ENCODE measurements around the gene PPOX.
A peak's percentile ranks its signal among the peaks of the same experiment; 100 is the strongest.

PPOX gene

DNA sequence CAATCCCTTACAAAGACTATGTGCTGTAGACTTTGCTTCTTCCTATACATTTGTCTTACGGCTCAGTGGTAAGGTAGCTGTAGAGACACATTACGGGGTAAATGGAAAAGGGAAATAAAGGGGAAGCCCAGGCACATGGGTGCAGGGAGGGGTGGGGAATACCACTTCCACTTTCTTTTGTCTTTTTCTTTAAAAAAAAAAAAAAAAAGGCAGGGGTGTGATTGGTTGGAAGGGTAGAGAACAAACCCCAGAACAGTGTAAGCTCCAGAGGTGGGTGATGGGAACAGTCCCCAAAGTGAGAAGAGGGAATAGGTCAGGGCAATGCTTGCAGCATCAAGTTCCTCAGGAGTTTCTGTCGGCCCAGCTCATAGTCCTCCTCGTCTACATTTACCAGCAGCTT, 44.4 kb upstream of the PPOX start:
- peaks cover 74% of the 10 kb centered on the region for H3K36me3 ChIP-seq
- H3K4me1 ChIP-seq (ENCODE audit: control insufficient read depth in 1 of 2, insufficient read depth in 1 of 2, low read depth in 1 of 2, low read length in 1 of 2) = peaks cover 48 to 52% of the 10 kb centered on the region in 2 experiments
- no peaks in the 10 kb centered on the region for H3K9me3 ChIP-seq
- H3K27ac ChIP-seq = peak overlapping the region; percentile 91
- no peaks in the 10 kb centered on the region for H3K27me3 ChIP-seq
- peak overlapping the region in 1 of 2 experiments; percentile 18 for H3K4me3 ChIP-seq (ENCODE audit: low read depth in 1 of 2, low read length in 1 of 2)
- TF ChIP-seq, protein P1, sequence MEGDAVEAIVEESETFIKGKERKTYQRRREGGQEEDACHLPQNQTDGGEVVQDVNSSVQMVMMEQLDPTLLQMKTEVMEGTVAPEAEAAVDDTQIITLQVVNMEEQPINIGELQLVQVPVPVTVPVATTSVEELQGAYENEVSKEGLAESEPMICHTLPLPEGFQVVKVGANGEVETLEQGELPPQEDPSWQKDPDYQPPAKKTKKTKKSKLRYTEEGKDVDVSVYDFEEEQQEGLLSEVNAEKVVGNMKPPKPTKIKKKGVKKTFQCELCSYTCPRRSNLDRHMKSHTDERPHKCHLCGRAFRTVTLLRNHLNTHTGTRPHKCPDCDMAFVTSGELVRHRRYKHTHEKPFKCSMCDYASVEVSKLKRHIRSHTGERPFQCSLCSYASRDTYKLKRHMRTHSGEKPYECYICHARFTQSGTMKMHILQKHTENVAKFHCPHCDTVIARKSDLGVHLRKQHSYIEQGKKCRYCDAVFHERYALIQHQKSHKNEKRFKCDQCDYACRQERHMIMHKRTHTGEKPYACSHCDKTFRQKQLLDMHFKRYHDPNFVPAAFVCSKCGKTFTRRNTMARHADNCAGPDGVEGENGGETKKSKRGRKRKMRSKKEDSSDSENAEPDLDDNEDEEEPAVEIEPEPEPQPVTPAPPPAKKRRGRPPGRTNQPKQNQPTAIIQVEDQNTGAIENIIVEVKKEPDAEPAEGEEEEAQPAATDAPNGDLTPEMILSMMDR (IDR thresholded peaks at IDR 0.05) = no peak

DNA sequence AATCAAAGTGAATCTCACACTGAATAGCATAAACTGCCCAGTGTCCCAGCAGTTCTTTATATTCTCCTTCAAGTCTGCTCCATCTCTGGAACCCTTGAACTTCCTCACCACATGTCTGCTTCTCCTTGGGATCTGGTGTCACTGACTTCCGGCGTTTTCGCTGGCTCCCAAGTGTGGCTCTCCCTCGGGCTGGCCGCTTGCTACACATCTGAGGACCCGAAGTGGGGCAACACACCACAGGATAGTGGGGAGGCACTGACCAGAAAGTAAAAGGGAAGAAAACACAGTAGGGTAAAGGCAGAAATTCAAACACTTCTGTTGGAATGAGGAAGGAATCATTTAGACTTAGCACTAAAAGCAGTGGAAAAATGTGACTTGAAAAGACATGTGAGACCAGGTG, 43.3 kb upstream of the PPOX start:
- peak overlapping the region; percentile 91 for H3K27ac ChIP-seq
- no peaks in the 10 kb centered on the region for H3K9me3 ChIP-seq
- peaks cover 51 to 56% of the 10 kb centered on the region in 2 experiments for H3K4me1 ChIP-seq (ENCODE audit: control insufficient read depth in 1 of 2, insufficient read depth in 1 of 2, low read depth in 1 of 2, low read length in 1 of 2)
- H3K36me3 ChIP-seq = peaks cover 77% of the 10 kb centered on the region
- H3K27me3 ChIP-seq = no peaks in the 10 kb centered on the region
- TF ChIP-seq, protein P1 (IDR thresholded peaks at IDR 0.05) = no peak
- no peak overlapping the region for H3K4me3 ChIP-seq (ENCODE audit: low read depth in 1 of 2, low read length in 1 of 2)

DNA sequence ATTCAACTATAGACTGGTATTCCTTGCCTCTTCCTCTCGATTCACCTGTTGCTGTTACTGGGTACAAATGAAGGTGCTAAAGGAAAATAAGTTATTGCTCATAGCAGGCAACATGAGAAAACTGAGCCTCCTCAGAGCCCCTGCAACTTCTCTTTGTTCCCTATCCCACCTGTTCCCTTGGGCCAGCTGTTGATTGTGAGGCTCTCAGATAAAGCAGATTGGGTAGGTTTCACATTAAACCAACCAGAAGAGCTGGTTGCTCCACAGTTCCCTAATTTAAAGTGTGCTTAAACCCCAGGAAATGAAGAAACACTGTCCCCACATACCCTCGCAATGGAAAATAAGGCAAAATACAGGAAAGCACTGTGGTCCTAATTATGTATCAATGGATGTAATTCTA, 38.6 kb upstream of the PPOX start:
- no peaks in the 10 kb centered on the region for H3K9me3 ChIP-seq
- no peaks in the 10 kb centered on the region for H3K27me3 ChIP-seq
- H3K4me1 ChIP-seq (ENCODE audit: control insufficient read depth in 1 of 2, insufficient read depth in 1 of 2, low read depth in 1 of 2, low read length in 1 of 2) = peaks cover 48 to 51% of the 10 kb centered on the region in 2 experiments
- H3K27ac ChIP-seq = peak overlapping the region; percentile 78
- H3K4me3 ChIP-seq (ENCODE audit: low read depth in 1 of 2, low read length in 1 of 2) = peak overlapping the region; percentile 9 to 20
- peaks cover 63% of the 10 kb centered on the region for H3K36me3 ChIP-seq
- TF ChIP-seq, protein P1 (IDR thresholded peaks at IDR 0.05) = no peak

DNA sequence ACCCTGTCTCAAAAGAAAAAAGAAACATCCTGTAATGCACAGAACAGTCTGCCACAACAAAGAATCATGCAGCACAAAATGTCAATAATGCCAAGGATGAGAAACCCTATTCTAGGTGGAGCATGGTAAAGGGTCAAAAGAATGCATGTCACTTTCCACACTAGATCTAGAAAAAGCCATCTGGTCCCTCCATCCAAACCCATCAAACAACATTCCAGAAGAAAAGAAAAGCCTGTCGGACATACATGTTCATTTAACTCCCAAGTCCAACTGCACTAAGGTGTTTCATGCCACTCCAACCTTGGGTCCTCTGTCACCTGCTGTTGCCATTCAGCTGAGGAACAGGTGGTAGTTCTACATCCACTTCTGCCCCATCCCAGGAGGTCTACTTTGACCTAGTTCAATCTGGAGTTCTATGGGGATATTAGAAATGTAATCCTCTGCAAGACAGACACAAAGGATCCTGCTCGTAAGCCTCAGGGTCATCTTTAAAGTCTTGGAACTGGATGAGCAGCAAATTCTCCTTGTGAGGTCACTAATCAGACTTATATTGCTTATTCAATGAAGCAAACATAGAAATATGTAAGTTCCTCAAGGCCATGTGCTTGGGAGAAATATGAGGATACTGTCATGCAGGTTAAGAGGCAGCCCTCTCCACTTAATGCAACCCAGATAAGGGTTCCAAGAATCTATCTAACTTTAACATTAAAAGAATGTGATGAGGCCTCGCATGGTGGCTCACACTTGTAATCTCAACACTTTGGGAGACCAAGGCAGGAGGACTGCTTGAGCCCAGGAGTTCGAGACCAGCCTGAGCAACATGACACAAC, 37.4 kb upstream of the PPOX start:
- Histone ChIP-seq H3K4me3 (ENCODE audit: low read depth in 1 of 2, low read length in 1 of 2) (no peak overlapping the region), H3K27ac (peak overlapping the region; percentile 78), H3K4me1 (ENCODE audit: control insufficient read depth in 1 of 2, insufficient read depth in 1 of 2, low read depth in 1 of 2, low read length in 1 of 2) (peaks cover 58 to 59% of the 10 kb centered on the region in 2 experiments), H3K27me3 (no peaks in the 10 kb centered on the region), H3K9me3 (no peaks in the 10 kb centered on the region), H3K36me3 (peaks cover 51% of the 10 kb centered on the region)
- TF ChIP-seq, protein P1 (IDR thresholded peaks at IDR 0.05) = no peak

DNA sequence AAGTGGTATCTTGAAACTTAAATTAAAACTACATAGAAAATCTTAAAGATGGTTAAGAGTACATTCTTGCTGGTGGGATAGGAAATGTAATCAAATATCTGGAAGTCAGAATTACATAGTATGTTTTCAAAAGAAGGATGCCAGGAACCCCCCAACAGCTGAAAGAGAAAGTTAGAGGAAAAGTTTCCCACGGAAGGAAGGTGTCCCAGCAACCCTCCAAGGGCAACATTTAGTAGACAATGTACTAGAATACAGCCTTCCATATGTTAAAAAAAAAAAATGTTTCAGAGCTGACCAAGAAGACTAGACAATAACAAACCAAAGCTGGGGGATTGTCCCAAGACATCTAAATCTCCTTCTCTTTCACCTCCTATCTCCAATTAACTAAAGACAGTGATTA, 36.0 kb upstream of the PPOX start:
- Histone ChIP-seq H3K27ac (peak overlapping the region; percentile 96), H3K4me1 (ENCODE audit: control insufficient read depth in 1 of 2, insufficient read depth in 1 of 2, low read depth in 1 of 2, low read length in 1 of 2) (peaks cover 61 to 64% of the 10 kb centered on the region in 2 experiments), H3K27me3 (no peaks in the 10 kb centered on the region), H3K36me3 (peaks cover 37% of the 10 kb centered on the region), H3K4me3 (ENCODE audit: low read depth in 1 of 2, low read length in 1 of 2) (no peak overlapping the region), H3K9me3 (no peaks in the 10 kb centered on the region)
- TF ChIP-seq, protein P1 (IDR thresholded peaks at IDR 0.05) = no peak

Data from neutrophil (primary cell).